GM19397 (cell line): ENCODE data around the gene STX16.

ENCODE experiments used
- ATAC-seq: cut with Tn5 transposase; IDR thresholded peaks from one replicate; pipeline ENCODE4 v1.9.1; 2021; ENCODE audit warnings: mild to moderate bottlenecking, moderate library complexity; ENCODE audit not compliant: unreplicated experiment

The STX16 gene

GRCh38 chr20:58618351-58619076, 32.6 kb upstream of the STX16 start:
- no peak for ATAC-seq

GRCh38 chr20:58619077-58619863, 31.8 kb upstream of the STX16 start:
- no peak for ATAC-seq

- no peak for ATAC-seq
Measured at GRCh38 chr20:58619864-58620431, 31.1 kb upstream of the STX16 start.

- no peak for ATAC-seq
Measured at GRCh38 chr20:58621906-58622548, 29.1 kb upstream of the STX16 start.

- no peak for ATAC-seq
Measured at GRCh38 chr20:58622671-58623578, 28.2 kb upstream of the STX16 start.

GRCh38 chr20:58623579-58624473, 27.3 kb upstream of the STX16 start:
- ATAC-seq = no peak

- ATAC-seq = no peak
Measured at GRCh38 chr20:58624687-58625086, 26.4 kb upstream of the STX16 start.

GRCh38 chr20:58625585-58625984, 25.5 kb upstream of the STX16 start:
- no peak for ATAC-seq

GRCh38 chr20:58626051-58626450, 25.0 kb upstream of the STX16 start:
- ATAC-seq = no peak

- ATAC-seq = no peak
Measured at GRCh38 chr20:58627212-58628072, 23.6 kb upstream of the STX16 start.

GRCh38 chr20:58628491-58629214, 22.4 kb upstream of the STX16 start:
- no peak for ATAC-seq

- ATAC-seq = no peak
Measured at GRCh38 chr20:58629215-58629580, 21.9 kb upstream of the STX16 start.

- ATAC-seq = no peak
Measured at GRCh38 chr20:58630063-58630462, 21.0 kb upstream of the STX16 start.

- no peak for ATAC-seq
Measured at GRCh38 chr20:58633161-58634053, 17.7 kb upstream of the STX16 start.

GRCh38 chr20:58634059-58634458, 17.0 kb upstream of the STX16 start:
- ATAC-seq = no peak

- ATAC-seq = no peak
Measured at GRCh38 chr20:58634521-58635278, 16.4 kb upstream of the STX16 start.
